ENCODE measurements around the gene SCNN1A. TPM values are rescaled to one million over a fixed set of nuclear protein-coding genes. Genes with fewer than 3 reads are reported as not detected.

The SCNN1A gene
- total RNA-seq, 2 donors from 2014 or later, result 16.4 to 33.5 TPM

GRCh38 chr12:6372403-6373003 is 2.9 kb downstream of the SCNN1A start:
- no peak for TF ChIP-seq CTCF (IDR thresholded peaks at IDR 0.05)
- Histone ChIP-seq H3K27ac (peak overlapping the region in 1 of 2 donors; percentile 24), H3K27me3 (replicated peaks; ENCODE audit: insufficient read depth) (no peaks in the 10 kb centered on the region), H3K9me3 (no peaks in the 10 kb centered on the region), H3K36me3 (no peaks in the 10 kb centered on the region), H3K4me1 (ENCODE audit: control insufficient read depth in 1 of 2, low read depth in 2 of 2) (peaks cover 14 to 25% of the 10 kb centered on the region in 2 donors), H3K4me3 (no peak overlapping the region)
- ATAC-seq (ENCODE audit: insufficient number of reproducible peaks, low FRiP score, low read depth), result no peak
- DNase-seq (ENCODE audit: low spot score), result no peak

GRCh38 chr12:6370994-6371754 is 4.2 kb downstream of the SCNN1A start:
- no peak overlapping the region for H3K27ac ChIP-seq
- ATAC-seq (ENCODE audit: insufficient number of reproducible peaks, low FRiP score, low read depth), result no peak
- TF ChIP-seq CTCF (IDR thresholded peaks at IDR 0.05), result no peak
- H3K27me3 ChIP-seq (replicated peaks; ENCODE audit: insufficient read depth), result no peaks in the 10 kb centered on the region
- no peaks in the 10 kb centered on the region for H3K9me3 ChIP-seq
- H3K4me1 ChIP-seq (ENCODE audit: control insufficient read depth in 1 of 2, low read depth in 2 of 2), result peaks cover 3 to 11% of the 10 kb centered on the region in 2 donors
- H3K4me3 ChIP-seq, result no peak overlapping the region
- no peaks in the 10 kb centered on the region for H3K36me3 ChIP-seq
- no peak for DNase-seq (ENCODE audit: low spot score)

- Histone ChIP-seq H3K36me3 (no peaks in the 10 kb centered on the region), H3K9me3 (no peaks in the 10 kb centered on the region), H3K4me1 (ENCODE audit: control insufficient read depth in 1 of 2, low read depth in 2 of 2) (peaks cover 0 to 8% of the 10 kb centered on the region in 2 donors), H3K27me3 (replicated peaks; ENCODE audit: insufficient read depth) (no peaks in the 10 kb centered on the region), H3K27ac (no peak overlapping the region), H3K4me3 (no peak overlapping the region)
- ATAC-seq (ENCODE audit: insufficient number of reproducible peaks, low FRiP score, low read depth) (no peak), DNase-seq (ENCODE audit: low spot score) (no peak)
- no peak for TF ChIP-seq CTCF (IDR thresholded peaks at IDR 0.05)
Measured at GRCh38 chr12:6370576-6370935, 4.8 kb downstream of the SCNN1A start.

GRCh38 chr12:6369916-6370575 is 5.3 kb downstream of the SCNN1A start:
- Histone ChIP-seq H3K27ac (no peak overlapping the region), H3K4me3 (no peak overlapping the region), H3K27me3 (replicated peaks; ENCODE audit: insufficient read depth) (no peaks in the 10 kb centered on the region), H3K36me3 (no peaks in the 10 kb centered on the region), H3K9me3 (no peaks in the 10 kb centered on the region), H3K4me1 (ENCODE audit: control insufficient read depth in 1 of 2, low read depth in 2 of 2) (peaks cover 0 to 8% of the 10 kb centered on the region in 2 donors)
- no peak for ATAC-seq (ENCODE audit: insufficient number of reproducible peaks, low FRiP score, low read depth)
- DNase-seq (ENCODE audit: low spot score), result no peak
- no peak for TF ChIP-seq CTCF (IDR thresholded peaks at IDR 0.05)

GRCh38 chr12:6368906-6369525 is 6.3 kb downstream of the SCNN1A start:
- Histone ChIP-seq H3K4me1 (ENCODE audit: control insufficient read depth in 1 of 2, low read depth in 2 of 2) (peaks cover 0 to 8% of the 10 kb centered on the region in 2 donors), H3K27ac (no peak overlapping the region), H3K4me3 (no peak overlapping the region), H3K9me3 (no peaks in the 10 kb centered on the region), H3K27me3 (replicated peaks; ENCODE audit: insufficient read depth) (no peaks in the 10 kb centered on the region), H3K36me3 (no peaks in the 10 kb centered on the region)
- no peak for TF ChIP-seq CTCF (IDR thresholded peaks at IDR 0.05)
- ATAC-seq (ENCODE audit: insufficient number of reproducible peaks, low FRiP score, low read depth) (no peak), DNase-seq (ENCODE audit: low spot score) (no peak)
